Colon (tissue), 2 donors: ENCODE data around the gene MRPS2.

ENCODE experiments used
- FAIRE-seq: peaks from 2 replicates; lab custom pipeline; 2012; peaks lifted over from hg19 to GRCh38; lab: Jason Lieb, UNC
- donor health status: control.
- donor health status: control.

Gene MRPS2

DNA sequence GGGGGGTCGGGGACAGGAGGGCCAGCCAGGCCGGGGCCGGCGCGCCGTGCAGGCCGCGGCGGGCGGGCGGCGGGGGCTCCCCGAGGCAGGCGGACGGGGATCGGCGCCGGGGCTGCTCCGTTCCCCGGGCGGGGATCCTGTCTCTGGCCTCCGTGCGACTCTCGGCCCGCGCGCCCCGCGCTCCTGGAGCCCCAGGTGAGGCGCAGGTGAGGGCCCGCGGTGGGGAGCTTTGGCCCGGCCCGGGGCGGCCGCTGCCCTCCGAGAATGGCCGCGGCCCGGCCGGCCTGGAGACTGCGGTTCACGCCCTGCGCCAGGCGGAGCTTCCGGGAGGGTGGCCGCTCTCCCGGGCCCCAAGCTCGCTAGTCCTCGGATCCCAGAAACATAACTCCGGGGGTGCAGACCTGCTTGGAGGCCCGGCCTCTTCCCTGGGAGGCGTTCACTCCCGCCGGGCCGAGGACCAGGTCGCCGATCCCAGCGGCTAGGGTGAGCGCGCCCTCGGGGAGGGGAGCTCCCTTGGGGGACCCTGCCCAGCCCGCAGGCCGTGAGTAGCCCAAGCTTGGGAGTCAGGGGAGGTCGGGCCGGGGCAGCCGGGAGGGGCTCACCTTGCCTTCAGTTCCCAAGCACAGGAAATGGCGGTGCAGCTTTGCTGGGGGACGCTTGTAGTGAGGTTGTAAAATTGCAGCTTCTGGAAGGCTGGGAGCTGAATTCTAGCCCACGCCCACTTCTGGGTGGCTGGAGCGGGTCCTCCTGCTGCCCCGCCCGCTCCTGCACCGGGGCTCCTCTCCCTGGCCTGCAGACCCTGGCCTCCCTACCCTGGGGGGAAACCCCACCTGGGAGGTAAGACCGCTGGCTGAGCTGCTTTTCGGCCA, 20.2 kb upstream of the MRPS2 start:
- FAIRE-seq = no peak

- FAIRE-seq = no peak
These were observed 19.6 kb upstream of the MRPS2 start for GRCh38 chr9:135480940-135481310.

GRCh38 chr9:135482015-135482754, 18.3 kb upstream of the MRPS2 start:
- FAIRE-seq = no peak

- no peak for FAIRE-seq
These were observed 15.8 kb upstream of the MRPS2 start for GRCh38 chr9:135484460-135485277.

- no peak for FAIRE-seq
These were observed 15.1 kb upstream of the MRPS2 start for GRCh38 chr9:135485385-135485784.

- FAIRE-seq = no peak
These were observed 14.7 kb upstream of the MRPS2 start for GRCh38 chr9:135485832-135486231.

DNA sequence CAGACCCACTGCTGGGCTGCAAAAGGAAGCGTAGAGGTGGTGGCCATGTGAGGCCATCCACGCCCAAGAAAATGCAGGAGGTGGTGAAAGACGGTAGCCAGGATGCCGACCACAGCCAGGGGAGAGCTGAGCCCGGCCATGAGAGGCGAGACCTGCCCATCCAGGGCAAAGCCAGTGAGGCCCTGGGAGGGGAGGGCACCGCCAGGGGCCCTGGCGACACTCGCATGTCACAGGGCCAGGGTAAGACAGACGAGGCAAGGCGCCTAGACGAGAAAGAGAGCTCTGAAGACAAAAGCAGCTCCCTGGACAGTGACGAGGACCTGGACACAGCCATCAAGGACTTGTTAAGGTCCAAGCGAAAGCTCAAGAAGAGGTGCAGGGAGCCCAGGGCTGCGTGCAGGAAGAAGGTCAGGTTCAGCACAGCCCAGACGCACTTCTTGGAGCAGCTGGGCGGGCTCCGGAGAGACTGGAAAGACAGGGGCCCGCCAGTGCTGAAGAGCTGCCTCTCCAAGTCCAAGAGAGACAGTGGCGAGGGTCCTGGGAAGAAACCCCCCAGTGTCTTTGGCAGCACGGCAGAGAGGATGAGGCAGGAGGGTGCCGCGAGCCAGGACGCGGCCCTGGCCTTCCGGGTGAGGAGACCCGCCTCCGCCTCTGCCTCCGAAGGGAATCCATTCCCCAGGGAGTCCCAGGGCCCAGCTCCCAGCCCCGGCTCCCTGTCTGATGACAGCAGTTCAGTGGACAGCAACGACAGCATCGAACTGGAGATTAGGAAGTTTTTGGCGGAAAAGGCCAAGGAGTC, 14.0 kb upstream of the MRPS2 start:
- FAIRE-seq = no peak

- FAIRE-seq = no peak
These were observed 13.0 kb upstream of the MRPS2 start for GRCh38 chr9:135487281-135488012.

DNA sequence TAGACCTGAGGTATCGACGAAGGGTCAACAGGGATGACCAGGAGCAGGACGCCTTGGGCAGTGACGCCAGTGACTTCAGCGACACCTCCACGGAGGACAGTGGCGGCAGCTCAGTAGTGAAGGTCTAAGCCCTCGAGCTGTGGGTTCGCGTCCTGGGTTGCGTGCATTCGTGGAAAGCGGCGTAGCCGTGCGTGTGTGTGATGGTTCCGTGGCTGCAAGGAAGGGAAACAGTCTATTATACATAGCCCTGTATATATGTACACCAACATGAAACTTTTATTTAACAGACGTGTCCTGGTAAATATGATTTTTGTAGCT, 12.5 kb upstream of the MRPS2 start:
- FAIRE-seq = no peak

DNA sequence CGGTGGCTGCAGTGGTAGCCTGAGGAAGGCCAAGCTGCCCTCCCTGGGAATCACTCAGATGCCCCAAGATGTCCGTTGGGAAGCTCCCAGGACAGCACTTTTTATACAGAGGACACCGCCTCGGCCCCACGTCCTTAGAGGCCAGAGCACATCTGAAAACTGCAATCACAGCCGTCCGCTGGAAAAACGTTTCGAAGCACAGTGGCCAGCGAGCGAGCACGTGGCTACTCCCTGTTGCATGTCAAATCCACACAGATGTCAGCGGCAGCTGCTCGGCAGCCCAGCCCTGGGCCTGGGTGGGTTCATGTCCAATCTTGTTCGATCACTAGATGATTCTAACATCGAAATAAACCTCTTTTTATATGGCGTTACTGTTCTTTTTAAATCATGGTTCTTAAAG, 12.0 kb upstream of the MRPS2 start:
- FAIRE-seq = no peak

GRCh38 chr9:135489188-135489906, 11.1 kb upstream of the MRPS2 start:
- FAIRE-seq = no peak

DNA sequence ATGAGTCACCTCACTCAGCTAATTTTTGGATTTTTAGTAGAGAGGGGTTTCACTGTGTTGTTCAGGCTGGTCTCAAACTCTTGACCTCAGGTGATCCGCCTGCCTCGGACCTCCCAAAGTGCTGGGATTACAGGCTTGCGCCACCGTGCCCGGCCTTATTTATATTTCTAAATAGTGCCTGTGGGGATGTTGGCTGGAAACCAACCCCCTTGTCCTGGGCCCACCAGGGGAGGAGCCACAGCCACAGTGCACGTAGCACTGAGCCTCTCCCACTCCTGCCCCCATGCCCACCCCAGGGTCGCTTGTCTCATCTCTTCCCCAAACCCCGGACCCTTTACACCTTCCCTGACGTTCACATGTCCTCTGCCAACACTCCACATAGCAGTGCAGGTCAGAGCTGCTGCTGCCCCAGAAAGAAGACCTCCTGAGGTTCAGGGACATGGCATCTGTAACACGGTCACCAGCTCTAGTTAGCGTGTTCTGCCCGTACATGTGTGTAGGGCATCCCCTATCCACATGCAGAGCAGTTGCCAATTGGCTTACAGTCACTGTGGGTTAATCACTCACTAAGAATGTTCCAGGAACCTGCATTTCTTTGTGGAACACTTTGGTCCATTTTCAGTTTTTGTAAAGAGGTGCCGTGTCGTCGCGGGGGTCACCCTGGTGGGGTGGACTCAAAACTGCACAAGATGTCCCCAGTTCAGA, 10.2 kb upstream of the MRPS2 start:
- FAIRE-seq = no peak

DNA sequence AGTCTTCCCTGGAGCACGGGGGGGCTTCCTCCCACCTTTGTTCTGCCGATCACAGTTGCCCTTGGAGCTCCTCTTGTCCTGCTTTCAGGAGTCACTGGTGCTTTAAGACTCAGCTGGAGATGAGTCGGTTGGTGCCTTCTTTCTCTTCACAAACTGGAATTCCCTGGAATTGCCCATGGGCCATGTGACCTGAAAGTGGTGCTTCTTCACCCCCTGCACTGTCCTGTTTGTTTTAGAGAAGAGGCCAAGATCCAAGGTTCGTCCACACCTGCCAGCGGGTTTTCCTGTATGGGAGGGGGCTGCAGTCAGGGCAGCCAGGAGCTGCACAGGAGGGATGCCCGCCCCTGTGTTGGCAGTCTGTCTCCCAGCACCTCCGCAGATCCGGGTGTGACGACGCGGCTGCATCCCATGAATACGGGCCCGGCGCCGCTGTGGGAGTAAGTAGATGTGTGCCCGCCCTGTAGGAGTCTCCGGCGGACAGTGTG, 9.5 kb upstream of the MRPS2 start:
- no peak for FAIRE-seq

GRCh38 chr9:135491764-135492163, 8.7 kb upstream of the MRPS2 start:
- FAIRE-seq = no peak

DNA sequence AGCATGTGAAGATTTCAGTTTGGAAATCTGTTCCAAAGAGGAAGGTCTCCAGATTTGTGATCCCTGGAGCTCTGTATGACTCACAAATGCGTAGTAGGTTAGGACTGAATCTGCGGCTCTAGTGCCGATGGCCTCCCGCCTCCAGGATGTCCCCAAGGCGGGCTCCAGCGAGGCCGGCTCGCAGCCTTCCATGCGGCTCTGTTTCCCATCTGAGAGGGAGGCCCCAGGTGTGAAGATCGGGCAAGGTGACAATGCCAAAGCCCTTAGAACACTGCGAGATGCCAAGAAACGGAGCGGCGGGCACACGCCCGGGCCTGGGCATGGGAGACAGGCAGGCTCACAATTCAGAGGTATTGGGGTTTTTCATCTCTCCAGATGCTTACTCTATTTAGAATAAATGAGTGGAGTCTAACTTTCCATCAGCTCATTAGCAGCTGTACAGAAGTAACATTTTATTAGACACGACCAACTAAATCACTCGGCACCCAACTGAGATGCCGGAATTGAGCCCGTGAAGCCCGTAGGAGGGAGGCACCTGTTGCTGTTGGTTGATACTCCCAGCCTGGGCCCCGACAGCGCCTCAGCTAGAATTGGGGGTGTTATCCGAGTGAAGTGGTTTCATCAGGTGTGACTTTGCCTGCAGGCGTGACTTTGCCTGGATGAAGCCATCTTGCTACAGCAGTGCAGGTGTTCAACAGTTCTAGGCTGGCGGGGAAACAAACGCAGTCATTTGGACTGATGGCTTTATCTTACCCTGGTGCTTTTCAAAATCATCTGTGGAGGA, 7.4 kb upstream of the MRPS2 start:
- no peak for FAIRE-seq

DNA sequence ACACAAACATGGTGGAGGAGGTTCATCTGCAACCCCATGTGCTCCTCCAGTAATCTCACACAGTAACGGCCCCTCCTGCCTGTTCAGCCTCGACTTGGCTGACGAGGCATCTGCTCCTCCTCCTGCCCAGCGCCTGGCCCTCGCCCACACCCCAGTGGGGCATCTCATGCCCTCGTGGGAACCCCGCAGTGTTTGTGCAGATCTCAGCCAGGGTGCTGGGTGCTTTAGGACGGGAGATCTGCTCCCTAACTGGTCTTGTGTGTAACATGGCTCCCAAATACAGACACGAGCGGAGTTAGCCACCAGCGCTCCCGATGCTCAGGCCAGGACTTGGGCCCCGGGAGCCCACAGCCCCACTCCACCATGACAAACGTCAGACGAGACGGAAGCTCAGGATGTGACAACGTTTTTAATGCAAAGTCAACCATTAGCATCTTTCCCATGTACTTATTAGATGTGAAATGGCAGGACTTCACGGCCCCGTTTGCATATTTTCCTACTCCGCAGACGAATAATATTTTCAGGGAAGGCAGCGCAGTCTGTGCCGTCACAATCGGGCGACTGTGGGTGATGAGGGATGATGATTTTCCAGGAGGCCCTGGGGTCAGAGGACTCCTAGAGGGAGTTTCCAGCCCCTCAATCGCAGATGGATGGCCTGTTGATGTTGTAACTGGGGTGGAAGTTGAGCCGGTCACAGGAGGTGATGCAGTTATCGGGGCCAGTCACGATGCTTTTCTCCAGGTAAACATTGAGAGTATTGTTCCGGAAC, 5.5 kb upstream of the MRPS2 start:
- no peak for FAIRE-seq

- no peak for FAIRE-seq
These were observed 1.9 kb upstream of the MRPS2 start for GRCh38 chr9:135498381-135499126.
